Neutrophil (primary cell): ENCODE measurements around the gene VTN.

Experiments
- H3K27ac ChIP-seq: fragments of 200-600 bp; sonication (generic); 2 replicates; pipeline ENCODE4 v1.5.1; 2016; ENCODE audit warnings: mild to moderate bottlenecking, moderate library complexity
- H3K27me3 ChIP-seq: fragments of 200-600 bp; sonication (generic); 2 replicates; pipeline ENCODE4 v1.6.0; 2016; ENCODE audit warnings: mild to moderate bottlenecking
- H3K36me3 ChIP-seq: fragments of 200-600 bp; sonication (generic); 2 replicates; pipeline ENCODE4 v1.5.1; 2017
- H3K4me1 ChIP-seq, 2 experiments: fragments of 200-600 bp in 1 of 2; sonication (generic) in 1 of 2; 1 replicate in 1 of 2; 2 replicates in 1 of 2; pipeline versions ENCODE4 v1.5.1 to v1.6.1; 2013 to 2016; ENCODE audit warnings: low read depth in 1 of 2, low read length in 1 of 2, mild to moderate bottlenecking in 1 of 2, moderate library complexity in 1 of 2; ENCODE audit not compliant: control insufficient read depth in 1 of 2, insufficient read depth in 1 of 2
- H3K4me3 ChIP-seq, 2 experiments: fragments of 200-600 bp in 1 of 2; sonication (generic) in 1 of 2; 1 replicate in 1 of 2; 2 replicates in 1 of 2; pipeline ENCODE4 v1.5.1; 2013 to 2016; ENCODE audit warnings: low read depth in 1 of 2, low read length in 1 of 2, mild to moderate bottlenecking in 1 of 2, moderate library complexity in 1 of 2
- H3K9me3 ChIP-seq: fragments of 200-600 bp; sonication (generic); 2 replicates; pipeline ENCODE4 v1.5.1; 2016
- TF ChIP-seq, protein P1 (sequence below): fragments of 200-600 bp; sonication (generic); IDR thresholded peaks from 2 replicates; pipeline ENCODE4 v1.5.1; 2016; ENCODE audit warnings: antibody characterized with exemption

The VTN gene

DNA sequence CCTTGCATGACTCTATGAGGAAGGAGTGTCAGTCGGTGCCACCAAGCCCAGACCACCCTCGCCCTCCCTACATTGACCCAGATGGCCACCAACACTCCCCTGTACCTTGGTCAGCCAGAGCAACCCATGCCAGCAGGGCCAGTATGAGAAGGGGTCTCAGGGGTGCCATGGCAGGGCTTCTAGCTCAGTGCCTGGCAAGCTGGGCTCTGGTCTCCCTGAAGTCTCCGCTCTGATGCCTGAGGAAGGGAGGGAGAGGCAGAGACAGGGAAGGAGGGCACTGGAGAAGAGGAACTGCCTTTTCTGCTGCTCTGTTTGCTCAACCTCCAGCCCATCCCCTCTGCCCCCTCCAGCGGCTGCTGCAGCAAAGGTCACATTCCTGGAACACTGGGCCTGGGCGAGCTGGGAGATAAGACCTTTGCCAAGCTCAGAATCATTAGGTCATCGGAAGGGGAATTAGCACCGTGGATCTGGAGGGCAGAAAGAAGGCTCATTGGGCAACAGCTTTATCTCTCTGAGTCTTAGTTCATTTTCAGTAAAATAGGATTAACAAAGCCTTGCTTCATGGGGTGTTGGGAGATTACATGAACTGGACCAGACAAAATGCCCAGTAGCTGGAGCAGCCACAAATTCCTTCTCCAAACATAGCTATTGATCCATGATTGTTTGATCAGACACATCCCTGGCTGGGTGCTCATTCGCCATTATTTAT is at the start of gene VTN:
TSS of gene VTN (minus strand) at position 273 of the 709 bp plus-strand sequence. CDS start at position 169, 104 bp downstream.
- H3K27ac ChIP-seq, result no peak within 1 kb of the TSS
- H3K4me3 ChIP-seq, result peak within 1 kb of the TSS; percentile 45 to 67

GRCh38 chr17:28416703-28417311 is 46.7 kb upstream of the VTN start:
- Histone ChIP-seq H3K9me3 (no peaks in the 10 kb centered on the region), H3K4me1 (no peaks in the 10 kb centered on the region), H3K27me3 (no peaks in the 10 kb centered on the region), H3K36me3 (no peaks in the 10 kb centered on the region), H3K4me3 (no peak overlapping the region), H3K27ac (no peak overlapping the region)
- TF ChIP-seq, protein P1, sequence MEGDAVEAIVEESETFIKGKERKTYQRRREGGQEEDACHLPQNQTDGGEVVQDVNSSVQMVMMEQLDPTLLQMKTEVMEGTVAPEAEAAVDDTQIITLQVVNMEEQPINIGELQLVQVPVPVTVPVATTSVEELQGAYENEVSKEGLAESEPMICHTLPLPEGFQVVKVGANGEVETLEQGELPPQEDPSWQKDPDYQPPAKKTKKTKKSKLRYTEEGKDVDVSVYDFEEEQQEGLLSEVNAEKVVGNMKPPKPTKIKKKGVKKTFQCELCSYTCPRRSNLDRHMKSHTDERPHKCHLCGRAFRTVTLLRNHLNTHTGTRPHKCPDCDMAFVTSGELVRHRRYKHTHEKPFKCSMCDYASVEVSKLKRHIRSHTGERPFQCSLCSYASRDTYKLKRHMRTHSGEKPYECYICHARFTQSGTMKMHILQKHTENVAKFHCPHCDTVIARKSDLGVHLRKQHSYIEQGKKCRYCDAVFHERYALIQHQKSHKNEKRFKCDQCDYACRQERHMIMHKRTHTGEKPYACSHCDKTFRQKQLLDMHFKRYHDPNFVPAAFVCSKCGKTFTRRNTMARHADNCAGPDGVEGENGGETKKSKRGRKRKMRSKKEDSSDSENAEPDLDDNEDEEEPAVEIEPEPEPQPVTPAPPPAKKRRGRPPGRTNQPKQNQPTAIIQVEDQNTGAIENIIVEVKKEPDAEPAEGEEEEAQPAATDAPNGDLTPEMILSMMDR, result no peak

More for the DNA sequence above, at the start of gene VTN:
- H3K9me3 ChIP-seq, result no peaks in the 10 kb centered on the region
- peaks cover 4 to 18% of the 10 kb centered on the region in 2 experiments for H3K4me1 ChIP-seq
- H3K27me3 ChIP-seq, result peaks cover 55% of the 10 kb centered on the region
- peaks cover 18% of the 10 kb centered on the region for H3K36me3 ChIP-seq
- TF ChIP-seq, protein P1, result no peak

DNA sequence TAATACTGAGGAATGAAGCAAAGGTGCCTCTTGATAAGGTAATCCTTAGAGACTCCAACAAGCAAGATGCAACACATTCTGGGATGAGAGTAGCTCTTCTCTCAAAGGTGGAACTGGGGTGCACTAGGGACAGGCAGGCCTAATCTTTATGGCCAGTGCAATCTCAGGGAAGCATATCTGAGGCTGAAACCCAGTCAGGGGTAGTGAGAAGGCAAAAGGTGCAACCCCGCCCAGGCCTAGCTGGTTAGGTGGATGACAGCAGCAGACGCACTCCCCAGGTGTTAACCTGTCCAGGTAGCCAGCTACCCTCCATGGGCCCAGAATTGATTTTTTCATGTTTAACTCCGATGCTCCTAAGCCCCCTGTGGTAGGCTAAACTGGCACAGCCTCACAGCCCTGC is 45.8 kb upstream of the VTN start:
- no peak overlapping the region for H3K4me3 ChIP-seq
- H3K9me3 ChIP-seq, result no peaks in the 10 kb centered on the region
- no peaks in the 10 kb centered on the region for H3K36me3 ChIP-seq
- no peaks in the 10 kb centered on the region for H3K4me1 ChIP-seq
- no peak overlapping the region for H3K27ac ChIP-seq
- TF ChIP-seq, protein P1, result no peak
- H3K27me3 ChIP-seq, result no peaks in the 10 kb centered on the region

GRCh38 chr17:28413804-28414203 is 43.7 kb upstream of the VTN start:
- no peak overlapping the region for H3K4me3 ChIP-seq
- H3K36me3 ChIP-seq, result no peaks in the 10 kb centered on the region
- H3K4me1 ChIP-seq, result no peaks in the 10 kb centered on the region
- no peaks in the 10 kb centered on the region for H3K27me3 ChIP-seq
- no peak overlapping the region for H3K27ac ChIP-seq
- TF ChIP-seq, protein P1, result no peak
- H3K9me3 ChIP-seq, result no peaks in the 10 kb centered on the region

- Histone ChIP-seq H3K27ac (no peak overlapping the region), H3K27me3 (no peaks in the 10 kb centered on the region), H3K4me1 (no peaks in the 10 kb centered on the region), H3K36me3 (no peaks in the 10 kb centered on the region), H3K4me3 (no peak overlapping the region), H3K9me3 (no peaks in the 10 kb centered on the region)
- TF ChIP-seq, protein P1, result no peak
Measured at GRCh38 chr17:28412099-28412498, 42.0 kb upstream of the VTN start.
